Keratinocyte (primary cell): Measurements from ENCODE around the gene PRKRA. TPM values are rescaled to one million over a fixed set of nuclear protein-coding genes. Genes with fewer than 3 reads are reported as not detected.
"Not testable (repeated sequence)": the region's sequence is repeated elsewhere in the genome, so short reads cannot be mapped to it uniquely, and the experiment has no call there.

Experiments
- DNase-seq: peaks from one replicate; pipeline ENCODE4 v3.0.0-alpha.2; 2011; ENCODE audit warnings: low read depth, missing footprints, low spot score
- FAIRE-seq: peaks from 2 replicates; lab custom pipeline; 2011; peaks lifted over from hg19 to GRCh38; lab: Jason Lieb, UNC
- H2AFZ ChIP-seq: 2 replicates; pipeline ENCODE4 v1.6.0; 2012; ENCODE audit warnings: low read length, control low read depth, inconsistent platforms; ENCODE audit not compliant: control insufficient read depth
- H3K27ac ChIP-seq: 2 replicates; pipeline ENCODE4 v1.5.1; 2011; ENCODE audit warnings: low read length; ENCODE audit not compliant: control insufficient read depth, insufficient read depth
- H3K27me3 ChIP-seq: 3 replicates; pipeline ENCODE4 v1.6.0; 2011; ENCODE audit warnings: low read length; ENCODE audit not compliant: control insufficient read depth, insufficient read depth; ENCODE audit errors: extremely low read depth
- H3K36me3 ChIP-seq, 2 experiments: 2 replicates in 1 of 2; 3 replicates in 1 of 2; pipeline ENCODE4 v1.5.1; 2011; ENCODE audit warnings: low read length in 2 of 2, mild to moderate bottlenecking in 1 of 2; ENCODE audit not compliant: control insufficient read depth in 2 of 2, insufficient read depth in 2 of 2; ENCODE audit errors: extremely low read depth in 1 of 2
- H3K4me1 ChIP-seq: 3 replicates; pipeline ENCODE4 v1.5.1; 2011; ENCODE audit warnings: low read length; ENCODE audit not compliant: control insufficient read depth, insufficient read depth; ENCODE audit errors: extremely low read depth
- H3K4me2 ChIP-seq: 3 replicates; pipeline ENCODE4 v1.6.0; 2011; ENCODE audit warnings: low read depth, low read length; ENCODE audit not compliant: control insufficient read depth, insufficient read depth; ENCODE audit errors: extremely low read depth
- H3K4me3 ChIP-seq, 3 experiments: fragments of 200-600 bp in 1 of 3; sonication (generic) in 1 of 3; 2 replicates in 2 of 3; 3 replicates in 1 of 3; pipeline ENCODE4 v1.5.1; 2011 to 2016; ENCODE audit warnings: low read length in 3 of 3, mild to moderate bottlenecking in 3 of 3, control low read depth in 2 of 3, inconsistent platforms in 1 of 3, low read depth in 1 of 3, mixed read lengths in 1 of 3, mixed run types in 1 of 3, moderate library complexity in 1 of 3; ENCODE audit not compliant: control insufficient read depth in 2 of 3, insufficient read depth in 2 of 3; ENCODE audit errors: extremely low read depth in 1 of 3
- H3K79me2 ChIP-seq: 2 replicates; pipeline ENCODE4 v1.6.0; 2012; ENCODE audit warnings: low read length; ENCODE audit not compliant: control insufficient read depth, insufficient read depth
- H3K9ac ChIP-seq: 3 replicates; pipeline ENCODE4 v1.6.0; 2011; ENCODE audit warnings: low read length; ENCODE audit not compliant: control insufficient read depth, insufficient read depth; ENCODE audit errors: extremely low read depth
- H3K9me1 ChIP-seq: 3 replicates; pipeline ENCODE4 v1.6.0; 2011; ENCODE audit warnings: low read length; ENCODE audit not compliant: control insufficient read depth, insufficient read depth; ENCODE audit errors: extremely low read depth
- H3K9me3 ChIP-seq: 2 replicates; pipeline ENCODE4 v1.5.1; 2012; ENCODE audit warnings: low read depth, low read length; ENCODE audit not compliant: control insufficient read depth
- H4K20me1 ChIP-seq: 3 replicates; pipeline ENCODE4 v1.6.0; 2011; ENCODE audit warnings: low read length; ENCODE audit not compliant: control insufficient read depth, insufficient read depth; ENCODE audit errors: extremely low read depth
- CTCF ChIP-seq, 3 experiments: IDR thresholded peaks in 1 of 3; conservative IDR thresholded peaks in 1 of 3; optimal IDR thresholded peaks in 1 of 3; 2 replicates in 2 of 3; 3 replicates in 1 of 3; pipeline versions ENCODE3 to v1.5.1; 2011; ENCODE audit warnings: low read length in 3 of 3, mild to moderate bottlenecking in 3 of 3, moderate library complexity in 2 of 3, control low read depth in 1 of 3, inconsistent platforms in 1 of 3; ENCODE audit not compliant: insufficient read depth in 2 of 3; ENCODE audit errors: extremely low read depth in 1 of 3
- EZH2 ChIP-seq: IDR thresholded peaks from one replicate; pipeline ENCODE4 v1.6.1; 2012; ENCODE audit warnings: inconsistent platforms, mild to moderate bottlenecking, low read length, moderate library complexity
- dilution Hi-C: fragments of 300-500 bp; cut with MboI; formaldehyde crosslinking; loops from one replicate; pipeline ENCODE4 v1.7.0; 2020; ENCODE audit warnings: low sequenced_read_pairs; ENCODE audit not compliant: extremely low pct_ligation_motif_present
- polyA plus RNA-seq, 5 experiments: library from polyadenylated mRNA; depleted of rRNA in 3 of 5; stranded (reverse) in 3 of 5; stranded (forward) in 1 of 5; unstranded in 1 of 5; fragments of >200 nt; gene quantifications; 1 replicate in 1 of 5; 2 replicates in 3 of 5; 3 replicates in 1 of 5; pipeline versions ENCODE4 v1.2.1 to v1.2.3, GENCODE V29; 2011 to 2012; ENCODE audit warnings: missing spikeins in 2 of 5, low read depth in 1 of 5, low replicate concordance in 1 of 5

PRKRA gene
- polyA plus RNA-seq, 1 donor (not counting 4 experiments of a cell fraction or from before 2014, with no cell fraction given), result 38.4 TPM

GRCh38 chr2:178473931-178474330 lies 23.0 kb upstream of the PRKRA start:
- dilution Hi-C loops, result no loop called here

GRCh38 chr2:178473373-178473772 lies 22.4 kb upstream of the PRKRA start:
- dilution Hi-C loops, result no loop called here
- Histone ChIP-seq H3K4me1 (peaks cover 8% of the 10 kb centered on the region), H3K4me3 (no peak overlapping the region), H4K20me1 (no peaks in the 10 kb centered on the region), H3K27ac (no peak overlapping the region), H3K79me2 (no peaks in the 10 kb centered on the region), H3K27me3 (no peaks in the 10 kb centered on the region), H3K9ac (no peak overlapping the region), H3K36me3 (no peaks in the 10 kb centered on the region), H3K9me3 (no peaks in the 10 kb centered on the region), H3K4me2 (no peak overlapping the region), H3K9me1 (no peaks in the 10 kb centered on the region), H2AFZ (no peak overlapping the region)
- DNase-seq (no peak), FAIRE-seq (no peak)
- no peak for TF ChIP-seq EZH2
- TF ChIP-seq CTCF (optimal IDR thresholded peaks at IDR 0.05 in 1 of 3, IDR thresholded peaks at IDR 0.05 in 1 of 3, conservative IDR thresholded peaks at IDR 0.05 in 1 of 3; ENCODE audit: extremely low read depth in 1 of 3, insufficient read depth in 2 of 3, low read length in 3 of 3), result no peak

More at GRCh38 chr2:178473931-178474330, 23.0 kb upstream of the PRKRA start:
- Histone ChIP-seq H2AFZ (no peak overlapping the region), H3K9me1 (no peaks in the 10 kb centered on the region), H3K4me3 (no peak overlapping the region), H3K9ac (no peak overlapping the region), H3K9me3 (no peaks in the 10 kb centered on the region), H4K20me1 (no peaks in the 10 kb centered on the region), H3K36me3 (no peaks in the 10 kb centered on the region), H3K27me3 (no peaks in the 10 kb centered on the region), H3K79me2 (no peaks in the 10 kb centered on the region), H3K27ac (no peak overlapping the region), H3K4me2 (no peak overlapping the region), H3K4me1 (peaks cover 8% of the 10 kb centered on the region)
- TF ChIP-seq CTCF (optimal IDR thresholded peaks at IDR 0.05 in 1 of 3, IDR thresholded peaks at IDR 0.05 in 1 of 3, conservative IDR thresholded peaks at IDR 0.05 in 1 of 3; ENCODE audit: extremely low read depth in 1 of 3, insufficient read depth in 2 of 3, low read length in 3 of 3) (no peak), EZH2 (no peak)
- DNase-seq (no peak), FAIRE-seq (no peak)

GRCh38 chr2:178471313-178471712 lies 20.3 kb upstream of the PRKRA start:
- DNase-seq, H4K20me1 ChIP-seq, H3K4me3 ChIP-seq, H3K9ac ChIP-seq, H2AFZ ChIP-seq, H3K4me1 ChIP-seq, H3K36me3 ChIP-seq, dilution Hi-C loops, H3K27ac ChIP-seq, H3K27me3 ChIP-seq, H3K9me3 ChIP-seq, H3K4me2 ChIP-seq, H3K79me2 ChIP-seq, FAIRE-seq, H3K9me1 ChIP-seq: not testable (repeated sequence)
